Measurements from ENCODE around the gene COPS9. TPM values are rescaled to one million over a fixed set of nuclear protein-coding genes. Genes with fewer than 3 reads are reported as not detected.

COPS9 gene
- total RNA-seq, 1 donor from 2014 or later: 190 TPM

GRCh38 chr2:240125742-240126141 is 10.4 kb downstream of the COPS9 start:
- Histone ChIP-seq H3K9me3 (replicated peaks) (no peaks in the 10 kb centered on the region), H3K27ac (replicated peaks) (no peak overlapping the region), H3K27me3 (ENCODE audit: low read depth) (no peaks in the 10 kb centered on the region), H3K4me1 (no peaks in the 10 kb centered on the region), H3K36me3 (peaks cover 37% of the 10 kb centered on the region), H3K4me3 (no peak overlapping the region)
- no peak for TF ChIP-seq CTCF (IDR thresholded peaks at IDR 0.05; ENCODE audit: borderline replicate concordance)
- no peak for DNase-seq
- intact Hi-C loops (cut with micrococcal nuclease): no loop called here

- no peaks in the 10 kb centered on the region for H3K9me3 ChIP-seq (replicated peaks)
- no peak overlapping the region for H3K27ac ChIP-seq (replicated peaks)
- no peaks in the 10 kb centered on the region for H3K4me1 ChIP-seq
- TF ChIP-seq CTCF (IDR thresholded peaks at IDR 0.05; ENCODE audit: borderline replicate concordance): no peak
- H3K36me3 ChIP-seq: peaks cover 26% of the 10 kb centered on the region
- no peak overlapping the region for H3K4me3 ChIP-seq
- intact Hi-C loops (cut with micrococcal nuclease): no loop called here
- no peaks in the 10 kb centered on the region for H3K27me3 ChIP-seq (ENCODE audit: low read depth)
- DNase-seq: no peak
These were observed 11.5 kb downstream of the COPS9 start for GRCh38 chr2:240124651-240125030.

DNA sequence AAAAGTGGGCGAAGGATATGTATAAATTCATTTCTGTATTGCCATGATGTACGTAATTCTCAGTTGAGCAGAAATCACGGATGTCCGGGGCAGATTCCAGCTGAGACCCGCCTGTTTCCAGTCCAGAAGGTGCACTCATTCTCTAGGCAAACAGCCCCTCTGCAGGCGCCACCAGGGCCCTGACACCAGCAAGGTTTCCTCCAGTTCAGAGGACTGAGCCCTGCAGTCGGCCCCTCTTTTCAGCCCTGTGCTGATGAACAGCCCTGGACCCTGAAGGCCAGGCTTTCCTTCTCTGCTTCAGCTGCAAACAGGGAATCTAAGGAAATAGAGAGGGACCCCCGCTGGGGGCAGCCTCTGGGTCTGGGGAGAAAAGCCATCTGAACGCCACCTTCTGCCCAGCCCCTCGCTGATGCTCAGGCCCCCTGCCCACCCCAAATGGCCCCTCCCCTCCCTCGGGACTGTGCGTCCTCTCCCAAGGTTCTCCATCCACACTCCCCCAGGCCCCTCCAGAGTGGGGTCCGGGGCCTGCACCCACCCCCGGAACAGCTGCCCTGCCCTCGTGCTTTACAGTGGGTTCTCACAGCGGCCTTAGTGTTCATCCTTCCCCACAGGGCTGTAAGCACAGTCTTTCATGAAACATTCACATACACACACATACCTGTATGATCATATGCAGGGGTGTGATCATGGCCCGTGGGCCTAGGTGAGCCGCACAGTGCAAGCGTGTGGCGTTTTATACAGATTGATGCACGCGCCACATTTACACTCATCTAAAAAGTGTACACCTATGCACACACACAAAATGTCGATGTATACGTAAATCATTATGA is 12.1 kb downstream of the COPS9 start:
- Histone ChIP-seq H3K4me1 (no peaks in the 10 kb centered on the region), H3K27me3 (ENCODE audit: low read depth) (no peaks in the 10 kb centered on the region), H3K4me3 (no peak overlapping the region), H3K36me3 (peaks cover 20% of the 10 kb centered on the region), H3K27ac (replicated peaks) (no peak overlapping the region), H3K9me3 (replicated peaks) (no peaks in the 10 kb centered on the region)
- DNase-seq: no peak
- TF ChIP-seq CTCF (IDR thresholded peaks at IDR 0.05; ENCODE audit: borderline replicate concordance): no peak
- intact Hi-C loops (cut with micrococcal nuclease): no loop called here

- TF ChIP-seq CTCF (IDR thresholded peaks at IDR 0.05; ENCODE audit: borderline replicate concordance): no peak
- Histone ChIP-seq H3K9me3 (replicated peaks) (peaks cover 8% of the 10 kb centered on the region), H3K4me3 (no peak overlapping the region), H3K27me3 (ENCODE audit: low read depth) (no peaks in the 10 kb centered on the region), H3K36me3 (peaks cover 7% of the 10 kb centered on the region), H3K27ac (replicated peaks) (no peak overlapping the region), H3K4me1 (no peaks in the 10 kb centered on the region)
- no peak for DNase-seq
- intact Hi-C loops (cut with micrococcal nuclease): no loop called here
These were observed 14.4 kb downstream of the COPS9 start for GRCh38 chr2:240121675-240122074.

DNA sequence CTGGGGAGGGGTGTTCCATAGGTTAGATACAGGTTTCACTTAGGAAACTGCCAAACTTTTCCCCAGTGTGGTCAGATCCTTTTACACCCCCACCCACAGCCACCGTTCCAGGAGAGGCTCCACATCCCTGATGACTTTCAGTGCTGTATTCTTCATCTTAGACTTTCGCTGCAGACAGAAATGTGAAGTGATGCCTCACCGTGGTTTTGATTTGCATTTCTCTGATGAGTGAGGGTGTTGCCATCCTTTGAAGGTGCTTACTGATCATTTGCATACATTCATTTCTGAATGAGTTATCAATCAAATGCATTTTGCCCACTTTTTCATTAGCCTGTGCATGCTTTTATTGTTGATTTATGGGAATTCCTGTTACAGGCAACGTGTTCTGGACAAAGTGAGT is 14.9 kb downstream of the COPS9 start:
- no peak for TF ChIP-seq CTCF (IDR thresholded peaks at IDR 0.05; ENCODE audit: borderline replicate concordance)
- Histone ChIP-seq H3K4me3 (no peak overlapping the region), H3K27me3 (ENCODE audit: low read depth) (no peaks in the 10 kb centered on the region), H3K36me3 (peaks cover 7% of the 10 kb centered on the region), H3K27ac (replicated peaks) (no peak overlapping the region), H3K9me3 (replicated peaks) (peaks cover 8% of the 10 kb centered on the region), H3K4me1 (no peaks in the 10 kb centered on the region)
- no peak for DNase-seq
- intact Hi-C loops (cut with micrococcal nuclease): no loop called here

Measured in left ventricle myocardium inferior (tissue), 1 donor.